CD8-positive, alpha-beta memory T cell (primary cell): ENCODE measurements around the gene OR5H2. TPM values are rescaled to one million over a fixed set of nuclear protein-coding genes. Genes with fewer than 3 reads are reported as not detected.

Experiments
- CTCF ChIA-PET: fragments of 350-600 bp; sonication (Branson Sonifier 250); formaldehyde crosslinking; loops from one replicate; lab custom pipeline; 2021; ENCODE audit warnings: antibody characterized with exemption; lab: Charles Lee
- POLR2A ChIA-PET: fragments of 350-600 bp; sonication (Branson Sonifier 250); formaldehyde crosslinking; loops from one replicate; lab custom pipeline; 2021; ENCODE audit warnings: antibody characterized with exemption; lab: Charles Lee
- DNase-seq, 5 donors: peaks; one replicate each; pipeline versions ENCODE4 v3.0.0 to v3.0.0-alpha.2; 2020 to 2022; ENCODE audit warnings: mixed read lengths in 1 of 5
- H3K27ac ChIP-seq: one replicate; pipeline ENCODE4 v1.7.0; 2013; ENCODE audit warnings: low read depth, mild to moderate bottlenecking, low read length, moderate library complexity
- H3K27me3 ChIP-seq: 2 replicates; pipeline ENCODE4 v1.7.0; 2013; ENCODE audit warnings: low read length, mild to moderate bottlenecking; ENCODE audit not compliant: insufficient read depth, poor library complexity, severe bottlenecking
- H3K36me3 ChIP-seq: 2 replicates; pipeline ENCODE4 v1.7.0; 2013; ENCODE audit warnings: mild to moderate bottlenecking, low read length, moderate library complexity; ENCODE audit not compliant: insufficient read depth
- H3K4me1 ChIP-seq: 2 replicates; pipeline ENCODE4 v1.7.0; 2013; ENCODE audit warnings: mild to moderate bottlenecking, low read length, moderate library complexity; ENCODE audit not compliant: insufficient read depth
- H3K4me3 ChIP-seq: 2 replicates; pipeline ENCODE4 v1.7.0; 2013; ENCODE audit warnings: mild to moderate bottlenecking, low read length
- H3K9me3 ChIP-seq: 2 replicates; pipeline ENCODE4 v1.7.0; 2013; ENCODE audit warnings: mild to moderate bottlenecking, low read length
- H3K27ac Mint-ChIP-seq, 8 donors: one replicate each; pipeline ENCODE4 v1.8.0; 2020 to 2021; ENCODE audit warnings: mixed read lengths in 8 of 8, mild to moderate bottlenecking in 6 of 8, inconsistent platforms in 3 of 8, moderate library complexity in 3 of 8
- H3K27me3 Mint-ChIP-seq, 2 donors: one replicate each; pipeline ENCODE4 v1.8.0; 2020 to 2021; ENCODE audit warnings: mixed read lengths in 2 of 2, mild to moderate bottlenecking in 1 of 2, moderate library complexity in 1 of 2
- H3K36me3 Mint-ChIP-seq, 3 donors: one replicate each; pipeline ENCODE4 v1.8.0; 2020 to 2021; ENCODE audit warnings: mixed read lengths in 3 of 3, inconsistent platforms in 1 of 3, mild to moderate bottlenecking in 1 of 3
- H3K4me1 Mint-ChIP-seq, 3 donors: one replicate each; pipeline ENCODE4 v1.8.0; 2020 to 2021; ENCODE audit warnings: mixed read lengths in 3 of 3, inconsistent platforms in 1 of 3, mild to moderate bottlenecking in 1 of 3
- H3K4me3 Mint-ChIP-seq, 7 donors: one replicate each; pipeline ENCODE4 v1.8.0; 2020 to 2021; ENCODE audit warnings: mixed read lengths in 7 of 7, mild to moderate bottlenecking in 6 of 7, moderate library complexity in 4 of 7, inconsistent platforms in 2 of 7
- H3K9me3 Mint-ChIP-seq, 5 donors: one replicate each; pipeline ENCODE4 v1.8.0; 2020 to 2022; ENCODE audit warnings: mixed read lengths in 5 of 5, mild to moderate bottlenecking in 3 of 5, moderate library complexity in 2 of 5, inconsistent platforms in 1 of 5
- polyA plus RNA-seq: library from polyadenylated mRNA; unstranded; fragments of 300-500 nt; fragmentation: Illumina TruSeq; gene quantifications from one replicate; pipeline ENCODE4 v1.2.3, GENCODE V29; 2021
- total RNA-seq, 2 experiments: library from RNA; stranded (reverse); gene quantifications; one replicate each; pipeline ENCODE4 v1.2.3, GENCODE V29; 2021

The OR5H2 gene
- total and polyA plus RNA-seq, 3 experiments from 2014 or later = not detected

DNA sequence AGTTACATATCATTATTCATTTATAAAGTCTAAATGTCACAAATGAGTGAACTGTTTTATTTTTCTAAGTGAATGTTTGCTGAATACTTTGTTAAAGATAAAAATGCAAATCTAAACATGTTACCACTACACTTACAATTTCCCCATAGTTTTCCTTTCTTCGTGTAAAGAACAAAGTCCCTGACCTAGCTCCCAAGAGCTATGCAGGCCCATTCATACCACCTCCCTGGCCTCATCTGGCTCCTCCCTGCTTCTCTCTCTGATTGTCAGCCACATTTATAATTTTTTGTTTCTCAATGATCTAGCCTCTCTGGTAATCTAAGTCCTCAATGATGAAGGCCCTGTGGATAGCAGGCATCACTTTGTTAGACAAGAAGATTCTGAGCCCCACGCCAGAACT is 40.4 kb downstream of the OR5H2 start:
- Mint-ChIP-seq H3K9me3 (no peaks in the 10 kb centered on the region), H3K27me3 (peaks cover 0 to 2% of the 10 kb centered on the region in 2 donors), H3K4me3 (no peak overlapping the region), H3K27ac (no peak overlapping the region), H3K4me1 (no peaks in the 10 kb centered on the region), H3K36me3 (no peaks in the 10 kb centered on the region)
- no peaks in the 10 kb centered on the region for H3K4me1 ChIP-seq
- no peak overlapping the region for H3K4me3 ChIP-seq
- POLR2A ChIA-PET = no interaction called here
- no peaks in the 10 kb centered on the region for H3K9me3 ChIP-seq
- DNase-seq = no peak
- H3K27me3 ChIP-seq = no peaks in the 10 kb centered on the region
- no peak overlapping the region for H3K27ac ChIP-seq
- CTCF ChIA-PET = no interaction called here
- H3K36me3 ChIP-seq = no peaks in the 10 kb centered on the region

DNA sequence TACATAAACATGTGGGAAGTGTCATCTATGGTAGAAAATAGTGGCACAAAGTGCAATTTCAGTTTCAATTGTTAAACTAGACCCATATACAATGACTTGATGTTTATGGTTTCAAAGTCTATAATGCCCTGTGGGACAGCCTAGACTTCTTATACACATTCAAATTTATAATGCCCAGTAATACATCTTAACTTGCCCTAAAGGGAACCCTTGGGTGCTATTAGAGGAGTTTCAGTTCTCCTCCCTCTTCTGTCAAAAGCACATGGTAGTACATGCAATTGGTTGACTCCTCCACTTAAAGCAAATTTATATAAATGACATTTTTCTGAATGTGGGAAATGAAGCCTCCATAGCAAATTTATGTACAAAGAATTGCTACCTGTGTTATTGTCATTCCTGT is 41.1 kb downstream of the OR5H2 start:
- Mint-ChIP-seq H3K36me3 (no peaks in the 10 kb centered on the region), H3K9me3 (no peaks in the 10 kb centered on the region), H3K4me1 (no peaks in the 10 kb centered on the region), H3K4me3 (no peak overlapping the region), H3K27ac (no peak overlapping the region), H3K27me3 (peaks cover 0 to 3% of the 10 kb centered on the region in 2 donors)
- H3K36me3 ChIP-seq = no peaks in the 10 kb centered on the region
- ChIA-PET CTCF (no interaction called here), POLR2A (no interaction called here)
- no peak overlapping the region for H3K4me3 ChIP-seq
- no peak overlapping the region for H3K27ac ChIP-seq
- H3K9me3 ChIP-seq = no peaks in the 10 kb centered on the region
- H3K4me1 ChIP-seq = no peaks in the 10 kb centered on the region
- DNase-seq = no peak
- no peaks in the 10 kb centered on the region for H3K27me3 ChIP-seq

DNA sequence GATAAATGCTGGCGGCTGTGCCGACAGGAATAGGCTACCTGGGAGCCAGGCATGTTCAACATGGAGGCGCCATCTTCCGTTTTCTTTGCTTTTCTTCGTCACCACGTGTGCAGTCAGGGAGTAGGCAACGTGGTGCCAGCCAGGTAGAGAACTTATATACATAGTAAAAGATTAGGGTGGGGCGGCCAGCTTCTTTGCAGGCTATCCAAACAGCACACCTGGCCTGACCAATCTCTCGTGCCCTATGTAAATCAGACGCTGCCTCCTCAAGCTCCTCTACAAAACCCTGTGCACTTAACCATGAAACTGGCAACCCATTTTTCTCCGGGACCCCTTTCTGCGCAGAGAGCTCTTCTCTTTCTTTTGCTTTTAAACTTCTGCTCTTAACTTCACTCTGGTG is 42.8 kb downstream of the OR5H2 start:
- POLR2A ChIA-PET = no interaction called here
- CTCF ChIA-PET = interaction anchor here (1.8 kb wide), 1 partner anchor 285 kb away, joined by 5 read pairs; no protein-coding TSS in a partner anchor
- Mint-ChIP-seq H3K9me3 (no peaks in the 10 kb centered on the region), H3K36me3 (no peaks in the 10 kb centered on the region), H3K27ac (no peak overlapping the region), H3K27me3 (peaks cover 0 to 5% of the 10 kb centered on the region in 2 donors), H3K4me3 (no peak overlapping the region), H3K4me1 (peaks cover 3 to 6% (median 5%) of the 10 kb centered on the region in 3 donors)
- no peak overlapping the region for H3K27ac ChIP-seq
- H3K9me3 ChIP-seq = no peaks in the 10 kb centered on the region
- no peaks in the 10 kb centered on the region for H3K4me1 ChIP-seq
- H3K27me3 ChIP-seq = no peaks in the 10 kb centered on the region
- no peak overlapping the region for H3K4me3 ChIP-seq
- H3K36me3 ChIP-seq = no peaks in the 10 kb centered on the region
- no peak for DNase-seq

DNA sequence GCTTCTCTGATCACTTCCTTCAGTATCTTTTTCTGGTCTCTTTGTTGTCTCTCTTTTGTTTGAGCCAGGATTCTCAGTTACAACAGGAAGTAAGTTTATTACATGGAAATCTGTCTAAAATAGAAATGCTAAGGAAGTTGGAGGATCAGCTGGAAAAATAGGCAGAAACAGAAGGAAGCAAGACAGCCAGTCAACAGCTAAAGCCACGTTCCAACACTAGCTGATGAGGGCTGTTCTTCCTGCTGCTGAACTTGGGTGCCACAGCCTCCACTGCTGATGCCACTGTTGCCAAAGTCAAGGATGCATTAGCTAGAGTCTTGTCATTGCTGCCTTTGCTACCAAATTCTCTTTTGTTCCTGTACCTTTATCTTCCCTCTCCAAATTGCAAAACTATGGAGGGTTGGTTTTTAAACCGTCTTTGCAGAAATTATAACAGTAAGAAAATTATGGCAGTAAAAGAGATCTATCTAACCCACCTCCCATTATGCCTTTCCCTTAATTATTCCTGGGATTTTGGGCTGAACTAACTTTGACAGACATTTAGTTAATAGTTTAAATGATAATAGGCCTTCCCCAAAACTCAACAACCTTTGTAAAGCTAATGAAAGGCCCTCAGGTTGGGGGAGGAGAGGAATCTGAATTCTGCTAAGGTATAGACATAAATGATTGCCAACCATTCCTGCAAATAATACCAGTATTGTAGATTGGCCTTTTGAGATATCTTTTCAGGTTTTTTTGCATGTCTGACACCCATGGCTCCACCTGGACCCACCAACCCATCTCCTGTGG is 44.0 kb downstream of the OR5H2 start:
- Histone ChIP-seq H3K4me1 (no peaks in the 10 kb centered on the region), H3K9me3 (no peaks in the 10 kb centered on the region), H3K27ac (no peak overlapping the region), H3K27me3 (no peaks in the 10 kb centered on the region), H3K4me3 (no peak overlapping the region), H3K36me3 (no peaks in the 10 kb centered on the region)
- DNase-seq = no peak
- H3K4me3 Mint-ChIP-seq = no peak overlapping the region
- ChIA-PET CTCF (interaction anchor here (1.1 to 1.8 kb wide), 2 partner anchors 141 to 286 kb away, joined by 3 to 5 read pairs; no protein-coding TSS in a partner anchor), POLR2A (no interaction called here)
- H3K27me3 Mint-ChIP-seq = peaks cover 4 to 5% of the 10 kb centered on the region in 2 donors
- no peak overlapping the region for H3K27ac Mint-ChIP-seq
- peaks cover 3 to 6% (median 5%) of the 10 kb centered on the region in 3 donors for H3K4me1 Mint-ChIP-seq
- no peaks in the 10 kb centered on the region for H3K9me3 Mint-ChIP-seq
- no peaks in the 10 kb centered on the region for H3K36me3 Mint-ChIP-seq

DNA sequence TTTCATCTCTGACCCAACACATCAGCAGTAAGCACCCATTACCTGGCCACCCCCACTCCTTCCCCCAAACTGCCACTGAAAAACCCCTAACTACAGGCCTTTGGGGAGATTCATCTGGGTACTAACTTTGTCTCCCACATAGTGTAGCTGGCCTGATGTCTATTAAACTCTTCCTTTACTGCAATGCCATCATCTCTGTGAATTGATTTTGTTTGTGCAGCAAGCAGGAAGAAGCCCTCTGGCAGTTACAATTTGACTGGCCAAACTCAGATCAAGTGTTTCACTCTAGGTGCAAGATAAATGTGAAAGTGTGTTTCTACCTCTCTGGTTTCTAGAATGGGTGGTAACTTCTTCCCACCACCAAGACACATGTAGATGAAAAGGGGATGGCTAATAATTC is 44.6 kb downstream of the OR5H2 start:
- Histone ChIP-seq H3K36me3 (no peaks in the 10 kb centered on the region), H3K27me3 (no peaks in the 10 kb centered on the region), H3K27ac (no peak overlapping the region), H3K4me3 (no peak overlapping the region), H3K9me3 (no peaks in the 10 kb centered on the region), H3K4me1 (no peaks in the 10 kb centered on the region)
- no peaks in the 10 kb centered on the region for H3K9me3 Mint-ChIP-seq
- no peak for DNase-seq
- H3K36me3 Mint-ChIP-seq = no peaks in the 10 kb centered on the region
- H3K27me3 Mint-ChIP-seq = peaks cover 4 to 5% of the 10 kb centered on the region in 2 donors
- ChIA-PET POLR2A (no interaction called here), CTCF (interaction anchor here (1.8 kb wide), 1 partner anchor 287 kb away, joined by 5 read pairs; no protein-coding TSS in a partner anchor)
- no peak overlapping the region for H3K4me3 Mint-ChIP-seq
- no peak overlapping the region for H3K27ac Mint-ChIP-seq
- peaks cover 3 to 6% (median 5%) of the 10 kb centered on the region in 3 donors for H3K4me1 Mint-ChIP-seq

DNA sequence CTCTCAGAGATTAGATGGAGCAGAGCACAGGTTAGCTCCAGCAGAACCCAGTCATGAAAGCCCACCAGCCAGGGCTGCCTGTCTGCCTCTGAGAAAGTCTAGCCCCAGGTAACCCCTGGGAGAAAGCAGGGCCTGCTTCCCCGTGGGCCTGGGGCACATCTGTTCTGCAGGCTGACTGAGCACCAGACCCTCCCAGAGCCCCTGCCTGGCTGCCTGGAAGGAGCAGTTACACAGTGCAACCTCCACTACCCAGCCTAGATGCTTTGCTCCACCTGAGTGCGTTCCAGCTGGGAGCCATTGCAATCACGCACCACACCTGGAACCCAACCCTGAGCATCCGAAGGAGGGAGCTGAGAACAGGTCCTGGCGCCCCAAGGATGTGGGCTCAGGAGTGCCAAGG is 46.6 kb downstream of the OR5H2 start:
- Mint-ChIP-seq H3K36me3 (no peaks in the 10 kb centered on the region), H3K4me3 (no peak overlapping the region), H3K27me3 (peaks cover 4 to 5% of the 10 kb centered on the region in 2 donors), H3K9me3 (no peaks in the 10 kb centered on the region), H3K27ac (no peak overlapping the region), H3K4me1 (peaks cover 3 to 6% (median 5%) of the 10 kb centered on the region in 3 donors)
- POLR2A ChIA-PET = no interaction called here
- Histone ChIP-seq H3K4me3 (no peak overlapping the region), H3K27ac (no peak overlapping the region), H3K36me3 (no peaks in the 10 kb centered on the region), H3K27me3 (no peaks in the 10 kb centered on the region), H3K4me1 (no peaks in the 10 kb centered on the region), H3K9me3 (no peaks in the 10 kb centered on the region)
- CTCF ChIA-PET = interaction anchor here (0.7 to 2.9 kb wide), 8 partner anchors 11 to 304 kb away, joined by 3 to 14 read pairs (median 6); partner anchors contain the start of gene CPOX
- no peak for DNase-seq

DNA sequence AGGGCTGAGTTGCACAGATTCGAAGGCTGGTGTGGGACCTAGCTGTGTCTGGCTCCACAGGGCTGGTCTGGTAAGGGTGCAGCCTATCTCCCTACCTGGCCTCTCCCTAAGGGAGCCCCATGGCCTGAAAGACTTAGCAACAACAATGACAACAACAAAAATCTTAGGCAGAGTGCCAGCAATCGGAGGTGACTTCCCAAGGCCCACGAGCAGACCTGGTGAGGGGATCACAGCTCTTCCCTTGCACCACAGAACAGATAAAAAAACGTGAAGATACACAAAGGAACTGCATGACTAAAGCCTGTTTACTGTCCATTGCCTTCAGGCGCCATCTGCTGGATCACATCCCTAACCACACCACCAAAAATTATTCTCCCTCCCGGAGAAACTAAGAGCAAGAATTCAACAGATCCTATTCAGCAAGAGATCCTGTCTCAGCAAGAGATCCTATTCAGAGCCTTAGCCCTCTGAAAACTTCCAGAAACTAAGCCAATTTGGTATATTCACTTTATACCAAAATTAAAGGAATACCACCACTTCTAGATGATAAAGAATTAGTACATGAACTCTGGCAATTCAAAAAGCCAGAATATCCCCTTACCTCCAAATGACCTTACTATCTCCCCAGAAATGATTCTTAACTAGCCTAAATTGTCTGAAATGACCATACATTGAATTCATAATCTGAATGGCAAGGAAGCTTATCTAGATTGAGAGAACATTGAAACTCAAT is 47.3 kb downstream of the OR5H2 start:
- no peak overlapping the region for H3K4me3 Mint-ChIP-seq
- Histone ChIP-seq H3K4me3 (no peak overlapping the region), H3K27ac (no peak overlapping the region), H3K4me1 (no peaks in the 10 kb centered on the region), H3K9me3 (no peaks in the 10 kb centered on the region), H3K27me3 (no peaks in the 10 kb centered on the region), H3K36me3 (no peaks in the 10 kb centered on the region)
- H3K36me3 Mint-ChIP-seq = no peaks in the 10 kb centered on the region
- H3K4me1 Mint-ChIP-seq = peaks cover 3 to 6% (median 5%) of the 10 kb centered on the region in 3 donors
- CTCF ChIA-PET = interaction anchor here (0.7 to 2.9 kb wide), 10 partner anchors 10 to 304 kb away, joined by 3 to 14 read pairs (median 6); partner anchors contain the start of gene CPOX
- peak in 4 of 5 donors; percentile 11 to 61 (median 22) for DNase-seq
- H3K27ac Mint-ChIP-seq = peak overlapping the region in 1 of 8 donors; percentile 2
- peaks cover 4 to 7% of the 10 kb centered on the region in 2 donors for H3K27me3 Mint-ChIP-seq
- H3K9me3 Mint-ChIP-seq = no peaks in the 10 kb centered on the region
- POLR2A ChIA-PET = no interaction called here

DNA sequence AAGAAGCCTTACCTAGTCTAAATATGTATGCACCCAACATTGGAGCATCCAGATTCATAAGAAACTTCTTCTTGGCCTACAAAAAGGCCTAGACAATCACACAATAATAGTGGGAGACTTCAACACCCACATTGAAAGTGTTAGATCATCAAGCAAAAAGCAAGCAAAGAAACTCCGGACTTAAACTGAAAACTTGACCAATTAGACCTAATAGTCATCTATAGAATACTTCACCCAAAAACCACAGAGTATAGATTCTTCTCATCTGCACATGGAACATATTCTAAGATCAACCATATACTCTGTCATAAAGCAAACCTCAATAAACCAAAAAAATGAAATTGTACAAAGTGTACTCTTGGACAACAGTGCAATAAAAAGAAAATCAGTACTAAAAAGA is 49.0 kb downstream of the OR5H2 start:
- Histone ChIP-seq H3K27ac (no peak overlapping the region), H3K36me3 (no peaks in the 10 kb centered on the region), H3K27me3 (no peaks in the 10 kb centered on the region), H3K9me3 (no peaks in the 10 kb centered on the region), H3K4me3 (no peak overlapping the region), H3K4me1 (no peaks in the 10 kb centered on the region)
- no peak overlapping the region for H3K27ac Mint-ChIP-seq
- no peaks in the 10 kb centered on the region for H3K9me3 Mint-ChIP-seq
- H3K4me3 Mint-ChIP-seq = no peak overlapping the region
- peaks cover 4 to 9% of the 10 kb centered on the region in 2 donors for H3K27me3 Mint-ChIP-seq
- ChIA-PET POLR2A (no interaction called here), CTCF (no interaction called here)
- DNase-seq = no peak
- H3K4me1 Mint-ChIP-seq = peaks cover 3 to 6% (median 5%) of the 10 kb centered on the region in 3 donors
- H3K36me3 Mint-ChIP-seq = no peaks in the 10 kb centered on the region
